ENCODE measurements around the gene HDGFL3. TPM values are rescaled to one million over a fixed set of nuclear protein-coding genes. Genes with fewer than 3 reads are reported as not detected.

HDGFL3 gene
- total and polyA plus RNA-seq, 12 donors: 9.3 to 43.2 (median 38.3) TPM

GRCh38 chr15:83208367-83208661, 691 bp upstream of the HDGFL3 start:
- no peaks in the 10 kb centered on the region for H3K9me3 ChIP-seq
- no peaks in the 10 kb centered on the region for H3K36me3 ChIP-seq
- 9 to 12% methylated on average over 11 of the region's 11 CpGs for WGBS, 2 donors
- ATAC-seq: no peak
- peak overlapping the region in 9 of 10 donors; percentile 80 to 96 (median 92) for H3K27ac ChIP-seq
- DNase-seq: no peak
- peak overlapping the region; percentile 68 to 96 (median 92) for H3K4me3 ChIP-seq
- intact Hi-C loops (cut with DNase I): loop anchor here in 6 of 10 donors (5.0 to 10.0 kb wide), 5 partner anchors 141 to 204 kb away; partner anchors contain the start of genes BTBD1 (in 4 of the 6) and C15orf40 (in 4 of the 6)
- H3K27me3 ChIP-seq: peaks cover 0 to 36% (median 0%) of the 10 kb centered on the region in 7 donors
- TF ChIP-seq, protein P1, sequence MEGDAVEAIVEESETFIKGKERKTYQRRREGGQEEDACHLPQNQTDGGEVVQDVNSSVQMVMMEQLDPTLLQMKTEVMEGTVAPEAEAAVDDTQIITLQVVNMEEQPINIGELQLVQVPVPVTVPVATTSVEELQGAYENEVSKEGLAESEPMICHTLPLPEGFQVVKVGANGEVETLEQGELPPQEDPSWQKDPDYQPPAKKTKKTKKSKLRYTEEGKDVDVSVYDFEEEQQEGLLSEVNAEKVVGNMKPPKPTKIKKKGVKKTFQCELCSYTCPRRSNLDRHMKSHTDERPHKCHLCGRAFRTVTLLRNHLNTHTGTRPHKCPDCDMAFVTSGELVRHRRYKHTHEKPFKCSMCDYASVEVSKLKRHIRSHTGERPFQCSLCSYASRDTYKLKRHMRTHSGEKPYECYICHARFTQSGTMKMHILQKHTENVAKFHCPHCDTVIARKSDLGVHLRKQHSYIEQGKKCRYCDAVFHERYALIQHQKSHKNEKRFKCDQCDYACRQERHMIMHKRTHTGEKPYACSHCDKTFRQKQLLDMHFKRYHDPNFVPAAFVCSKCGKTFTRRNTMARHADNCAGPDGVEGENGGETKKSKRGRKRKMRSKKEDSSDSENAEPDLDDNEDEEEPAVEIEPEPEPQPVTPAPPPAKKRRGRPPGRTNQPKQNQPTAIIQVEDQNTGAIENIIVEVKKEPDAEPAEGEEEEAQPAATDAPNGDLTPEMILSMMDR (IDR thresholded peaks at IDR 0.05): no peak
- H3K4me1 ChIP-seq: peaks cover 2 to 40% (median 16%) of the 10 kb centered on the region in 9 donors

DNA sequence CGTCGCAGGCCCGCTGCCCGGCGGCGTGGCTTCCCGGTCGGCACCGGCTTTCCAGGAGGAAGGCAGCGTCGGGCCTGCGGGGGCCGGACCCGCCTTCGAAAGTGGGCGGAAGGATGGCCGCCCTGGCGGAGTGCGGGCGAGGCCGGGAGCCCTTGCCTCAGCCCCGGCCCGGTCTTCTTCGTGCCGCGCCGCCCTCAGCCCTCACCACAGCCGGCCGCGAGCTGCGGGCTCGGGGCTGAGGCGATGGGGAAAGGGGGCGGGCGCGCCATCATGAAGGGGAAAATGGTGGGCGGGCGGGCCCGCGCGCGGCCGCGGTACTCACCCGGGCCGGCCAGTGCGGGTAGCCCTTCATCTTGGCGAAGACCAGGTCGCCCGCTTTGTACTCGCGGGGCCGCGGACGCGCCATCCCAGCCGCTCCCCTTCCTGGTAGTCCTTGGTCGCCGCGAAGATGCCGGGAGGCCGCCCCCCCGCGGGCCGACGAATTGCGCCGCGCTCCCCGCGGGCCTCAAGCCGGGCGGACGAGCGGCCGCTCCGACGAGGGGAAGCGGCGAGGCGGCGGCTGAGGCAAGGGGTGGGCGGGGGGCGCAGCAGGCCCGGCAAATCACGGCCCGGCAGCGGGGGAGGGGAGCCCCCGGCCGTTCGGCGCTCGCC, 489 bp downstream of the HDGFL3 start:
- intact Hi-C loops (cut with DNase I): loop anchor here in 8 of 10 donors (1.0 to 10.0 kb wide), 7 partner anchors 140 to 202 kb away; partner anchors contain the start of genes C15orf40 (in 6 of the 8) and BTBD1 (in 4 of the 8)

GRCh38 chr15:83206526-83207008, 1.1 kb downstream of the HDGFL3 start:
- ATAC-seq (peak in 7 of 8 donors; percentile 1 to 26 (median 10)), DNase-seq (peak in 1 of 2 donors; percentile 12)
- Histone ChIP-seq H3K4me1 (peaks cover 5 to 57% (median 28%) of the 10 kb centered on the region in 9 donors), H3K4me3 (peak overlapping the region; percentile 68 to 96 (median 92)), H3K9me3 (no peaks in the 10 kb centered on the region), H3K27ac (peak overlapping the region; percentile 80 to 96 (median 92)), H3K36me3 (no peaks in the 10 kb centered on the region), H3K27me3 (peaks cover 0 to 36% (median 0%) of the 10 kb centered on the region in 7 donors)
- intact Hi-C loops (cut with DNase I): loop anchor here in 8 of 10 donors (1.0 to 10.0 kb wide), 7 partner anchors 139 to 202 kb away; partner anchors contain the start of genes C15orf40 (in 6 of the 8) and BTBD1 (in 4 of the 8)
- WGBS, 2 donors: 1 to 2% methylated on average over 25 of the region's 25 CpGs
- TF ChIP-seq, protein P1 (IDR thresholded peaks at IDR 0.05): no peak

More for the DNA sequence above, 489 bp downstream of the HDGFL3 start:
- ATAC-seq (peak; percentile 35 to 72 (median 58)), DNase-seq (peak; percentile 24 to 51)
- H3K4me3 ChIP-seq: peak overlapping the region; percentile 68 to 96 (median 92)
- peak overlapping the region; percentile 80 to 96 (median 92) for H3K27ac ChIP-seq
- TF ChIP-seq, protein P1 (IDR thresholded peaks at IDR 0.05): no peak
- WGBS, 2 donors: 0% methylated on average over 68 to 88 of the region's 93 CpGs
- H3K36me3 ChIP-seq: no peaks in the 10 kb centered on the region
- H3K4me1 ChIP-seq: peaks cover 2 to 51% (median 22%) of the 10 kb centered on the region in 9 donors
- no peaks in the 10 kb centered on the region for H3K9me3 ChIP-seq
- peaks cover 0 to 36% (median 0%) of the 10 kb centered on the region in 7 donors for H3K27me3 ChIP-seq

DNA sequence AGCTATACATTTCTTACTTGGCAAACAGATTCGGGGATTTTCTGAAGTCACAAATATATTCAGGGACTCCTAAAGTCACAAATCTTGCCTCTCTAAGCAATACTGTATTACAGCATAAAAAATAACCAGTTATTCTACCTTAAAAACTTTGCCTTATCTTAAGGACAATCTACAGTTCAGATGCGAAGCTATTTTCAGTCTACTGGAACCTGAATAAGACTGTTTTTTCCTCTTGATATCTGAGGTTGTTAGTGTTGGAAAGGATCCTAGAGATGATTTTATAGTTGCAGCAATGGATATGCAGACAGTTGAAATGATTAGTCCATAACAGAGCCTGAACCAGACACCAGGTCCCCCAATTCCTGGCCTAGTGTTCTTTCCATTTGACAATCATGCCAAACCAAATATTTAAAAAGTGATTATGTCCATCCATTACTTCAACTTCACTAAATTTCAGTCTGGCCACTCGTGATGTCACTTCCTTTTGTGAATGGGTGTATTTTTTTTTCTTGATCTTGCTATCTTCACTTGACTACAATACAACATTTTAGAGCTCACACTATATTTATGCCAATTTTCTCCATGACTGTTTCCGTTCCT, 1.8 kb downstream of the HDGFL3 start:
- 32 to 50% methylated on average over 4 of the region's 4 CpGs for WGBS, 2 donors
- TF ChIP-seq, protein P1 (IDR thresholded peaks at IDR 0.05): no peak
- intact Hi-C loops (cut with DNase I): loop anchor here in 7 of 10 donors (2.0 to 10.0 kb wide), 6 partner anchors 139 to 201 kb away; partner anchors contain the start of genes C15orf40 (in 5 of the 7) and BTBD1 (in 4 of the 7)

More for the DNA sequence above, 1.8 kb downstream of the HDGFL3 start:
- Histone ChIP-seq H3K27ac (peak overlapping the region in 8 of 10 donors; percentile 6 to 96 (median 90)), H3K4me3 (peak overlapping the region; percentile 68 to 96 (median 92)), H3K4me1 (peaks cover 6 to 64% (median 36%) of the 10 kb centered on the region in 9 donors), H3K36me3 (no peaks in the 10 kb centered on the region), H3K9me3 (no peaks in the 10 kb centered on the region), H3K27me3 (peaks cover 0 to 36% (median 0%) of the 10 kb centered on the region in 7 donors)
- peak in 4 of 8 donors; percentile 18 to 45 (median 35) for ATAC-seq
- peak in 1 of 2 donors; percentile 12 for DNase-seq

All from heart right ventricle (tissue), 16 donors.